ENCODE measurements around the gene CC2D2A. TPM values are rescaled to one million over a fixed set of nuclear protein-coding genes. Genes with fewer than 3 reads are reported as not detected.

The CC2D2A gene
- total RNA-seq, 1 donor from 2014 or later, result 9.6 TPM

DNA sequence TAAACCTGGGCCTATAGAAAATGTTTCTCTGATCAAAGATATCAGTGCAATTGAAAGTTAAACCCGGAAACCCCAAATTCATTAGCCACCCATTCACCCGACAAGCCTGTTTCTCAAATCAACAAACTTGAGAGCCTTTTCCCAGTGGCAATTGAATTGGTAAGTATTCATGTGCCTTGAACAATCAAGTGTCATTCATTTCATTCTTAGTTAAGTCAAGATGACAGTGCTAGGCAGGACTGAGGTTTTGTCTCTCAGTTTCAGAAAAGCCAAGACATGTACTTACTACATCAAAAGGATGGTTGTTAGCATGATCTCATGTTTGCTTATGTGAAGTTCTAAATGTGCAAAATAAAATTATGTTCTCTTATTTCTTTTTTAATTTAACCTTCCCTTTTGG lies 32.3 kb downstream of the CC2D2A start:
- H3K27ac ChIP-seq (replicated peaks), result no peak overlapping the region
- H3K9me3 ChIP-seq (replicated peaks), result peaks cover 4% of the 10 kb centered on the region
- H3K27me3 ChIP-seq (ENCODE audit: low read depth), result no peaks in the 10 kb centered on the region
- H3K4me1 ChIP-seq, result no peaks in the 10 kb centered on the region
- DNase-seq, result no peak
- no peak overlapping the region for H3K4me3 ChIP-seq
- intact Hi-C loops (cut with micrococcal nuclease), result no loop called here
- H3K36me3 ChIP-seq, result peaks cover 3% of the 10 kb centered on the region
- TF ChIP-seq, protein P1, sequence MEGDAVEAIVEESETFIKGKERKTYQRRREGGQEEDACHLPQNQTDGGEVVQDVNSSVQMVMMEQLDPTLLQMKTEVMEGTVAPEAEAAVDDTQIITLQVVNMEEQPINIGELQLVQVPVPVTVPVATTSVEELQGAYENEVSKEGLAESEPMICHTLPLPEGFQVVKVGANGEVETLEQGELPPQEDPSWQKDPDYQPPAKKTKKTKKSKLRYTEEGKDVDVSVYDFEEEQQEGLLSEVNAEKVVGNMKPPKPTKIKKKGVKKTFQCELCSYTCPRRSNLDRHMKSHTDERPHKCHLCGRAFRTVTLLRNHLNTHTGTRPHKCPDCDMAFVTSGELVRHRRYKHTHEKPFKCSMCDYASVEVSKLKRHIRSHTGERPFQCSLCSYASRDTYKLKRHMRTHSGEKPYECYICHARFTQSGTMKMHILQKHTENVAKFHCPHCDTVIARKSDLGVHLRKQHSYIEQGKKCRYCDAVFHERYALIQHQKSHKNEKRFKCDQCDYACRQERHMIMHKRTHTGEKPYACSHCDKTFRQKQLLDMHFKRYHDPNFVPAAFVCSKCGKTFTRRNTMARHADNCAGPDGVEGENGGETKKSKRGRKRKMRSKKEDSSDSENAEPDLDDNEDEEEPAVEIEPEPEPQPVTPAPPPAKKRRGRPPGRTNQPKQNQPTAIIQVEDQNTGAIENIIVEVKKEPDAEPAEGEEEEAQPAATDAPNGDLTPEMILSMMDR (IDR thresholded peaks at IDR 0.05; ENCODE audit: borderline replicate concordance), result no peak

DNA sequence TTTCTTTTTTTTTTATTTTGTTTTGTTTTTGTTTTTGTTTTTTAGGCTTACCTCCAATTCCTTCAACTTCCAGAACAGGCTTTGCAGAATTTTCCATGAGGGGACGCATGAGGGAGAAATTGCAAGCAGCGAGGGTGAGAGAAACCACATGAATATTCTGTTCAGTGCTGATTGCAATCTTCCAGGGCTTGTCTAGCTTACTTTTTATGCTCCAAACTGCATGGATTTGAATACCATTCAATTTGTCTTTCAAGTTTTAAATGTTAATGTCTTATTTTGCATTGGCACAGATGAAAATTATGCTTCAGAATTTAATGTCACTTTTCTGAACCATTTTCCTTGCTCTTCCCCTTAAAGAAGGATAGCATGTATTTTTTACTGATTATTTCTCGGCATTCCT lies 32.7 kb downstream of the CC2D2A start:
- no peaks in the 10 kb centered on the region for H3K36me3 ChIP-seq
- intact Hi-C loops (cut with micrococcal nuclease), result no loop called here

DNA sequence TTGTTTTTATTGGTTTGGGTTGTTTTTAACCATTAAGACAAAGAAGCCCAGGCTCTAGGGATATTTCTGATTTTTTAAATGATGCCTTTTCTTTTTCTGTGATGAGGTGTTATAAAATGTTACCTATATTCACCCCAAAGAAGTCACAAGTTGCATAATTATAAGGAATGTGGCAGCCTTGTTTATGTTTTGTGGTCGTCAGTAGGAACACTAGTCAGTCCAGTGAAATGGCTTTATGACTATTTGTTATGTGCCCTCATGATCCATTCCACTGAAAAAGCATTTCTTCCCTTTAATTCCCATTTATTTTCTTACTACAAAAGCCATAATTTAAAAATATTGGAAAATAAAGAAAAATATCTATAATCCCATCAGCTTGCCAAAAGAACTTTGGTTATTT lies 34.4 kb downstream of the CC2D2A start:
- Histone ChIP-seq H3K4me1 (no peaks in the 10 kb centered on the region), H3K4me3 (no peak overlapping the region), H3K36me3 (no peaks in the 10 kb centered on the region), H3K27ac (replicated peaks) (no peak overlapping the region), H3K27me3 (ENCODE audit: low read depth) (no peaks in the 10 kb centered on the region), H3K9me3 (replicated peaks) (no peaks in the 10 kb centered on the region)
- intact Hi-C loops (cut with micrococcal nuclease), result no loop called here
- TF ChIP-seq, protein P1 (IDR thresholded peaks at IDR 0.05; ENCODE audit: borderline replicate concordance), result no peak
- no peak for DNase-seq

More for the DNA sequence above, 32.7 kb downstream of the CC2D2A start:
- no peaks in the 10 kb centered on the region for H3K27me3 ChIP-seq (ENCODE audit: low read depth)
- TF ChIP-seq, protein P1 (IDR thresholded peaks at IDR 0.05; ENCODE audit: borderline replicate concordance), result no peak
- DNase-seq, result no peak
- no peaks in the 10 kb centered on the region for H3K9me3 ChIP-seq (replicated peaks)
- H3K4me1 ChIP-seq, result no peaks in the 10 kb centered on the region
- no peak overlapping the region for H3K27ac ChIP-seq (replicated peaks)
- no peak overlapping the region for H3K4me3 ChIP-seq

- TF ChIP-seq, protein P1 (IDR thresholded peaks at IDR 0.05; ENCODE audit: borderline replicate concordance), result no peak
- Histone ChIP-seq H3K9me3 (replicated peaks) (no peaks in the 10 kb centered on the region), H3K27me3 (ENCODE audit: low read depth) (no peaks in the 10 kb centered on the region), H3K4me1 (no peaks in the 10 kb centered on the region), H3K36me3 (peaks cover 17% of the 10 kb centered on the region), H3K27ac (replicated peaks) (no peak overlapping the region), H3K4me3 (no peak overlapping the region)
- no peak for DNase-seq
- intact Hi-C loops (cut with micrococcal nuclease), result no loop called here
Observed at GRCh38 chr4:15506464-15506863, 36.8 kb downstream of the CC2D2A start.

- Histone ChIP-seq H3K36me3 (peaks cover 29% of the 10 kb centered on the region), H3K27ac (replicated peaks) (no peak overlapping the region)
- TF ChIP-seq, protein P1 (IDR thresholded peaks at IDR 0.05; ENCODE audit: borderline replicate concordance), result no peak
Observed at GRCh38 chr4:15507679-15508078, 38.0 kb downstream of the CC2D2A start.

DNA sequence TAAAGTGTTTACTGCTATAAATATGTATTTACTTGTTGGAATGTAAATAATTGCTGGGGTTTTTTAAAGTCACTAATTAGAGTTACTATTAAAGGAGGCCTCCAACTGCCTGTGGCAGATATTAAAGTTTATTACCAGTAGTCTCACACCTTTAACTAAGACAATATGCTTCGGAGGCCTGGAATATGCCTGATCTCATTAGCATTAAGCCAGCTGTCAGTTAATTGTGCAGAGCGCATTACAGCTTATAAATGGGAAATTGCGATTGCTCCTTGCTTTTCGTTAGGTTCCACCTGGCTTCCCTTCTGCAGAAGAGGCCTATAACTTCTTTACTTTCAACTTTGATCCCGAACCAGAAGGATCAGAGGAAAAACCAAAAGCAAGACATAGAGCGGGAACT lies 41.3 kb downstream of the CC2D2A start:
- no peak for DNase-seq
- H3K27ac ChIP-seq (replicated peaks), result no peak overlapping the region
- peaks cover 51% of the 10 kb centered on the region for H3K36me3 ChIP-seq
- TF ChIP-seq, protein P1 (IDR thresholded peaks at IDR 0.05; ENCODE audit: borderline replicate concordance), result no peak
- H3K9me3 ChIP-seq (replicated peaks), result no peaks in the 10 kb centered on the region
- no peaks in the 10 kb centered on the region for H3K4me1 ChIP-seq
- intact Hi-C loops (cut with micrococcal nuclease), result no loop called here
- H3K4me3 ChIP-seq, result no peak overlapping the region
- no peaks in the 10 kb centered on the region for H3K27me3 ChIP-seq (ENCODE audit: low read depth)

More at GRCh38 chr4:15507679-15508078, 38.0 kb downstream of the CC2D2A start:
- intact Hi-C loops (cut with micrococcal nuclease), result no loop called here
- no peaks in the 10 kb centered on the region for H3K9me3 ChIP-seq (replicated peaks)
- H3K4me1 ChIP-seq, result no peaks in the 10 kb centered on the region
- DNase-seq, result no peak
- H3K4me3 ChIP-seq, result no peak overlapping the region
- H3K27me3 ChIP-seq (ENCODE audit: low read depth), result no peaks in the 10 kb centered on the region
